ENCODE results near the gene ZBTB8OS. TPM values are rescaled to one million over a fixed set of nuclear protein-coding genes. Genes with fewer than 3 reads are reported as not detected.

Gene ZBTB8OS
- total and polyA plus RNA-seq, 2 of the 8 experiments (the other 6 are each of a cell fraction or from before 2014, with no cell fraction given) = 68.0 to 74.2 TPM

DNA sequence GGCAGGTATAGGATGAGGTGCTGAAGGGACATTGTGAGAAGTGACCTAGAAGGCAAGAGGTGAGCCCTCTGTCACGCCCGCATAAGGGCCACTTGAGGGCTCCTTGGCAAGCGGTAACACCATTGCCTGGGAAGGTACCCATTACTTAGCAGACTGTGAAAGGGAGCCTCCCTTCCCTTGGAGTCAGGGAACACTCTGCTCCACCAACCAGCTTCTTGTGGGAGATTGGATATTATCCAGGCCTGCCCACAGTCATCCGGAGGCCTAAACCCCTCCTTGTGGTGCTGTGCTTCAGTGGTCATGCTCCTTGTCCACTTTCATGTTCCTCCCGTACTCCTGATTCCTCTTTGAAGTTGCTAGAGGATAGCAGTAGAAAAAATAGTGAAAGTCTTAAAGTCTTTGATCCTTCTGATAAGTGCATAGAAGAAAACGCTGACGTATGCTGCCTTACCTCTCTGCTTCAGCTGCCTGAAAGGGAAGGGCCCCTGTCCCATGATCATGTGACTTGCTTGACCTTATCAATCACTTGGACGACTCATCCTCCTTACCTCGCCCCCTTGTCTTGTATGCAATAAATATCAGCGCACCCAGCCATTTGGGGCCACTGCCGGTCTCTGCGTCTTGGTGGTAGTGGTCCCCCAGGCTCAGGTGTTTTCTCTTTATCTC is 16.7 kb upstream of the ZBTB8OS start:
- Histone ChIP-seq H4K20me1 (replicated peaks in 1 of 2; ENCODE audit: control insufficient read depth in 1 of 2, insufficient read depth in 2 of 2, low read length in 2 of 2) (peaks cover 0 to 5% of the 10 kb centered on the region in 2 experiments), H2AFZ (ENCODE audit: low read length) (no peak overlapping the region), H2BK20ac (ENCODE audit: low read length) (no peak overlapping the region), H3K27me3 (replicated peaks in 1 of 4; ENCODE audit: control insufficient read depth in 3 of 4, extremely low read depth in 1 of 4, insufficient read depth in 3 of 4, low read length in 3 of 4) (no peaks in the 10 kb centered on the region), H2BK120ac (replicated peaks; ENCODE audit: low read depth, low read length) (no peak overlapping the region), H3K23ac (ENCODE audit: insufficient read length) (no peak overlapping the region), H3K4ac (replicated peaks; ENCODE audit: insufficient read length, low read depth, low read length) (no peak overlapping the region), H3K23me2 (ENCODE audit: low read depth, low read length) (no peaks in the 10 kb centered on the region), H2BK12ac (ENCODE audit: low read depth, low read length) (no peak overlapping the region), H3K14ac (ENCODE audit: insufficient read length) (no peak overlapping the region), H3K79me1 (ENCODE audit: low read depth, low read length) (no peaks in the 10 kb centered on the region), H3K56ac (replicated peaks; ENCODE audit: insufficient read length, low read depth, low read length) (no peak overlapping the region), H3K79me2 (ENCODE audit: control insufficient read depth in 1 of 2, insufficient read depth in 2 of 2, low read length in 2 of 2) (peaks cover 0 to 23% of the 10 kb centered on the region in 2 experiments; a peak in 2 of 4 replicates), H3K27ac (ENCODE audit: low read depth, low read length) (no peak overlapping the region), H3K4me1 (replicated peaks in 1 of 4; ENCODE audit: control insufficient read depth in 3 of 4, insufficient read depth in 4 of 4, low read length in 3 of 4) (no peaks in the 10 kb centered on the region), H2BK15ac (ENCODE audit: low read length) (no peak overlapping the region), H2BK5ac (ENCODE audit: low read depth, low read length) (no peak overlapping the region), H3K4me2 (ENCODE audit: insufficient read depth in 1 of 2, low read depth in 2 of 2, low read length in 2 of 2) (no peak overlapping the region), H4K8ac (ENCODE audit: extremely low read depth, insufficient read depth, low read length) (no peak overlapping the region), H3K18ac (ENCODE audit: extremely low read depth, low read length) (no peak overlapping the region), H3K9ac (replicated peaks in 1 of 4; ENCODE audit: extremely low read depth in 1 of 4, low read depth in 3 of 4, low read length in 3 of 4) (no peak overlapping the region), H3K36me3 (ENCODE audit: control insufficient read depth in 2 of 4, insufficient read depth in 4 of 4, low read length in 3 of 4) (peaks cover 24 to 94% (median 72%) of the 10 kb centered on the region in 4 experiments), H4K5ac (ENCODE audit: insufficient read length, low read depth, low read length) (no peak overlapping the region), H3K9me3 (ENCODE audit: insufficient read depth in 2 of 2, low read depth in 1 of 2, low read length in 1 of 2) (no peaks in the 10 kb centered on the region), H2AK5ac (ENCODE audit: low read depth, low read length) (no peak overlapping the region), H3K4me3 (ENCODE audit: extremely low read depth in 1 of 4, insufficient read depth in 2 of 4, low read depth in 3 of 4, low read length in 4 of 4) (no peak overlapping the region), H4K91ac (replicated peaks; ENCODE audit: insufficient read length, low read length) (no peak overlapping the region)
- no peak for DNase-seq (ENCODE audit: low read depth in 1 of 2, low spot score in 2 of 2)
- ChIA-PET CTCF (ENCODE audit: partially characterized antibody) (no interaction called here), POLR2A (ENCODE audit: partially characterized antibody) (interaction anchor here (0.5 to 9.7 kb wide), 11 partner anchors 9 to 267 kb away, joined by 3 to 118 read pairs (median 3); partner anchors contain the start of genes RBBP4 and ZBTB8OS)
- WGBS, 2 experiments (ENCODE audit: extremely low coverage in 1 of 2, insufficient coverage in 1 of 2, insufficient read length in 1 of 2, insufficient replicate concordance in 2 of 2, low coverage in 1 of 2, low lambda C conversion rate in 2 of 2, missing lambda C conversion rate in 1 of 2) = 92% methylated on average over 12 of the region's 12 CpGs; no CpG with 5 or more reads in 1 of the 2 experiments
- TF ChIP-seq, protein P1, sequence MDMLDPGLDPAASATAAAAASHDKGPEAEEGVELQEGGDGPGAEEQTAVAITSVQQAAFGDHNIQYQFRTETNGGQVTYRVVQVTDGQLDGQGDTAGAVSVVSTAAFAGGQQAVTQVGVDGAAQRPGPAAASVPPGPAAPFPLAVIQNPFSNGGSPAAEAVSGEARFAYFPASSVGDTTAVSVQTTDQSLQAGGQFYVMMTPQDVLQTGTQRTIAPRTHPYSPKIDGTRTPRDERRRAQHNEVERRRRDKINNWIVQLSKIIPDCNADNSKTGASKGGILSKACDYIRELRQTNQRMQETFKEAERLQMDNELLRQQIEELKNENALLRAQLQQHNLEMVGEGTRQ (IDR thresholded peaks at IDR 0.05; ENCODE audit: low read length) = no peak
- 0 out of 3 replicates have a peak, but pooled peaks of 1 of the 2 experiments have one; percentile 8 for TF ChIP-seq POLR2A (IDR thresholded peaks at IDR 0.05; ENCODE audit: control extremely low read depth in 1 of 2, low read depth in 2 of 2, low read length in 2 of 2)
- peak; percentile 15; the same call in 1 of the 2 replicates for TF ChIP-seq POLR2AphosphoS5 (IDR thresholded peaks at IDR 0.05; ENCODE audit: low read depth, low read length)
- FAIRE-seq = no peak

All from H1 (cell line).